ENCODE results near the gene TMEM129.

DNA sequence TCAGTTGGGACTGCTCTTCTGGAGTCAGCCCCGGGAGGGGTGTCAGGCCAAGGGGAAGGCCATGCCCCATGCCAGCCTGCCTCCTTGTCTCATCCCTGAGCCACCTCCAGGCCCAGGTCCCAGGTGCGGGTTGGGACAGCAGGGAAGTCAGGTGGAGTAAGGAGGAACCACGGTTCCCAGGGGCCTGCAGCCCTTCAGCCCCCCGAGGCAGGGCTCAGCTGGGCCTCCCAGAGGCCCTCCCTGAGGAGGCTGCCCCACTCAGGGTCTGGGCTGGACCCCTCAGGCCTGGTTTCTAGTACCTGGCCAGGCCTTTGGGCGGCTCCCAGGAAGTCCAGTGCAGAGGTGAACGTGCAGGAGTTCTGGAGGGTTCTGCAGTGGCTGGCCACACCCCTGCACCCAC lies 48.6 kb upstream of the TMEM129 start:
- TF ChIP-seq CTCF (IDR thresholded peaks at IDR 0.05), result no peak
- TF ChIP-seq EZH2 (IDR thresholded peaks at IDR 0.05), result no peak
- no peak for TF ChIP-seq EZH2phosphoT487 (IDR thresholded peaks at IDR 0.05)

Data from neural progenitor cell (in vitro differentiated cells).